Neural progenitor cell (in vitro differentiated cells): ENCODE measurements around the gene TK2.
"Not testable (repeated sequence)": the region's sequence is repeated elsewhere in the genome, so short reads cannot be mapped to it uniquely, and the experiment has no call there.

ENCODE experiments used
- EZH2 ChIP-seq: fragments of 200-600 bp; sonication (generic); IDR thresholded peaks from 2 replicates; pipeline ENCODE4 v1.6.1; 2017; ENCODE audit warnings: antibody characterized with exemption, mild to moderate bottlenecking, moderate library complexity
- TF ChIP-seq, protein P1 (sequence below): fragments of 200-600 bp; sonication (generic); IDR thresholded peaks from 2 replicates; pipeline ENCODE4 v1.5.1; 2017; ENCODE audit warnings: antibody characterized with exemption, mild to moderate bottlenecking

DNA sequence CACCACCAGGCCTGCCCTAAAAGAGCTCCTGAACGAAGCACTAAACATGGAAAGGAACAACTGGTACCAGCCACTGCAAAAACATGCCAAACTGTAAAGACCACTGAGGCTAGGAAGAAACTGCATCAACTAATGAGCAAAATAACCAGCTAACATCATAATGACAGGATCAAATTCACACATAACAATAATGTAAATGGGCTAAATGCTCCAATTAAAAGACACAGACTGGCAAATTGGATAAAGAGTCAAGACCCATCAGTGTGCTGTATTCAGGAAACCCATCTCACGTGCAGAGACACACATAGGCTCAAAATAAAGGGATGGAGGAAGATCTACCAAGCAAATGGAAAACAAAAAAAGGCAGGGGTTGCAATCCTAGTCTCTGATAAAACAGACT is 52.0 kb downstream of the TK2 start:
- TF ChIP-seq, protein P1, sequence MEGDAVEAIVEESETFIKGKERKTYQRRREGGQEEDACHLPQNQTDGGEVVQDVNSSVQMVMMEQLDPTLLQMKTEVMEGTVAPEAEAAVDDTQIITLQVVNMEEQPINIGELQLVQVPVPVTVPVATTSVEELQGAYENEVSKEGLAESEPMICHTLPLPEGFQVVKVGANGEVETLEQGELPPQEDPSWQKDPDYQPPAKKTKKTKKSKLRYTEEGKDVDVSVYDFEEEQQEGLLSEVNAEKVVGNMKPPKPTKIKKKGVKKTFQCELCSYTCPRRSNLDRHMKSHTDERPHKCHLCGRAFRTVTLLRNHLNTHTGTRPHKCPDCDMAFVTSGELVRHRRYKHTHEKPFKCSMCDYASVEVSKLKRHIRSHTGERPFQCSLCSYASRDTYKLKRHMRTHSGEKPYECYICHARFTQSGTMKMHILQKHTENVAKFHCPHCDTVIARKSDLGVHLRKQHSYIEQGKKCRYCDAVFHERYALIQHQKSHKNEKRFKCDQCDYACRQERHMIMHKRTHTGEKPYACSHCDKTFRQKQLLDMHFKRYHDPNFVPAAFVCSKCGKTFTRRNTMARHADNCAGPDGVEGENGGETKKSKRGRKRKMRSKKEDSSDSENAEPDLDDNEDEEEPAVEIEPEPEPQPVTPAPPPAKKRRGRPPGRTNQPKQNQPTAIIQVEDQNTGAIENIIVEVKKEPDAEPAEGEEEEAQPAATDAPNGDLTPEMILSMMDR, result not testable (repeated sequence)
- not testable (repeated sequence) for TF ChIP-seq EZH2
